T-helper 22 cell (primary cell): ENCODE results near the gene SFMBT1.
A peak's percentile ranks its signal among the peaks of the same experiment; 100 is the strongest.

Source experiments
- DNase-seq: peaks from one replicate; pipeline ENCODE4 v3.0.0-alpha.2; 2020; ENCODE audit warnings: low read depth

Gene SFMBT1

GRCh38 chr3:52917044-52917443 is 128.8 kb downstream of the SFMBT1 start:
- no peak for DNase-seq

- DNase-seq, result no peak
Measured at GRCh38 chr3:52915294-52915693, 130.6 kb downstream of the SFMBT1 start.

GRCh38 chr3:52912885-52913731 is 132.8 kb downstream of the SFMBT1 start:
- no peak for DNase-seq

- no peak for DNase-seq
Measured at GRCh38 chr3:52910823-52911222, 135.1 kb downstream of the SFMBT1 start.

GRCh38 chr3:52907497-52907896 is 138.4 kb downstream of the SFMBT1 start:
- no peak for DNase-seq

- DNase-seq, result no peak
Measured at GRCh38 chr3:52904552-52904951, 141.3 kb downstream of the SFMBT1 start.

- DNase-seq, result no peak
Measured at GRCh38 chr3:52904000-52904399, 141.9 kb downstream of the SFMBT1 start.

- DNase-seq, result peak; percentile 85
Measured at GRCh38 chr3:52897130-52898122, 148.4 kb downstream of the SFMBT1 start, which contains the start of gene STIMATE. STIMATE (minus strand) TSS chr3:52897548; CDS start chr3:52897450, 98 bp downstream.

GRCh38 chr3:52896613-52897012 is 149.3 kb downstream of the SFMBT1 start:
- no peak for DNase-seq

GRCh38 chr3:52896151-52896550 is 149.7 kb downstream of the SFMBT1 start:
- no peak for DNase-seq

GRCh38 chr3:52895418-52895817 is 150.5 kb downstream of the SFMBT1 start:
- no peak for DNase-seq

- no peak for DNase-seq
Measured at GRCh38 chr3:52894756-52895155, 151.1 kb downstream of the SFMBT1 start.

- DNase-seq, result no peak
Measured at GRCh38 chr3:52893723-52894122, 152.2 kb downstream of the SFMBT1 start.

GRCh38 chr3:52892625-52893311 is 153.1 kb downstream of the SFMBT1 start:
- peak; percentile 40 for DNase-seq

- no peak for DNase-seq
Measured at GRCh38 chr3:52892290-52892624, 153.6 kb downstream of the SFMBT1 start.

- DNase-seq, result no peak
Measured at GRCh38 chr3:52891615-52892081, 154.2 kb downstream of the SFMBT1 start.

- no peak for DNase-seq
Measured at GRCh38 chr3:52891164-52891563, 154.7 kb downstream of the SFMBT1 start.

- DNase-seq, result peak; percentile 21
Measured at GRCh38 chr3:52890735-52891134, 155.1 kb downstream of the SFMBT1 start.

GRCh38 chr3:52889901-52890300 is 156.0 kb downstream of the SFMBT1 start:
- DNase-seq, result no peak

GRCh38 chr3:52887166-52887565 is 158.7 kb downstream of the SFMBT1 start:
- DNase-seq, result no peak

GRCh38 chr3:52886049-52886730 is 159.7 kb downstream of the SFMBT1 start:
- no peak for DNase-seq
